K562 (cell line): ENCODE results near the gene PCDHB2. TPM values are rescaled to one million over a fixed set of nuclear protein-coding genes. Genes with fewer than 3 reads are reported as not detected.

Experiments
- ATAC-seq: fragments of 200-7000 bp; cut with Tn5 transposase; 3 replicates; pipeline ENCODE4 v1.9.1; 2020; ENCODE audit warnings: moderate library complexity
- Bru-seq: library from RNA; stranded (reverse); fragments of 400-500 nt; gene quantifications from one replicate; lab custom pipeline; 2021; lab: Mats Ljungman, UMichigan
- BruChase-seq, 2 experiments: library from RNA; stranded (reverse); fragments of 400-500 nt; gene quantifications; one replicate each; lab custom pipeline; 2021; lab: Mats Ljungman, UMichigan
- BruUV-seq: library from RNA; stranded (reverse); fragments of 400-500 nt; replicated peaks from 2 replicates; lab custom pipeline; 2021; lab: Mats Ljungman, UMichigan
- CTCF ChIA-PET: fragments of 300-600 bp; formaldehyde crosslinking; extraction: SDS; loops from one replicate; lab custom pipeline; 2021; ENCODE audit warnings: low intra/inter-chr PET ratio; lab: Yijun Ruan, JAX
- POLR2A ChIA-PET: fragments of 300-600, 350-650 bp; sonication (Branson Sonifier 250); formaldehyde crosslinking; extraction: SDS; loops from one replicate; lab custom pipeline; 2021; ENCODE audit warnings: antibody characterized with exemption, inconsistent platforms; lab: Yijun Ruan, JAX
- DNase-seq, 4 experiments: peaks; one replicate each; pipeline versions ENCODE4 v3.0.0 to v3.0.0-alpha.2; 2011 to 2018; ENCODE audit warnings: low spot score in 3 of 4, mixed read lengths in 3 of 4; ENCODE audit errors: extremely low read depth in 1 of 4
- FAIRE-seq: peaks from 2 replicates; lab custom pipeline; 2011; peaks lifted over from hg19 to GRCh38; lab: Jason Lieb, UNC
- H2AFZ ChIP-seq: 2 replicates; pipeline ENCODE4 v1.6.0; 2011; ENCODE audit warnings: low read depth, low read length, control low read depth, inconsistent platforms
- H3K27ac ChIP-seq: fragments of 200-600 bp; 3 replicates; pipeline ENCODE4 v1.8.0; 2011; ENCODE audit warnings: low read depth, mild to moderate bottlenecking, control low read depth, inconsistent platforms, low read length, moderate library complexity, mixed read lengths; ENCODE audit errors: extremely low read depth
- H3K27me3 ChIP-seq, 2 experiments: fragments of 300-600 bp in 1 of 2; 2 replicates in 1 of 2; 3 replicates in 1 of 2; pipeline versions ENCODE4 v1.6.0 to v1.8.0; 2011; ENCODE audit warnings: inconsistent platforms in 2 of 2, low read length in 2 of 2, mild to moderate bottlenecking in 1 of 2, mixed read lengths in 1 of 2, moderate library complexity in 1 of 2; ENCODE audit not compliant: control insufficient read depth in 2 of 2, insufficient read depth in 2 of 2
- H3K36me3 ChIP-seq: fragments of 300-600 bp; 3 replicates; pipeline ENCODE4 v1.8.0; 2011; ENCODE audit warnings: mild to moderate bottlenecking, low read length, inconsistent platforms; ENCODE audit not compliant: control insufficient read depth, insufficient read depth
- H3K4me1 ChIP-seq, 2 experiments: fragments of 200-600 bp in 1 of 2; replicated peaks in 1 of 2; 2 replicates in 1 of 2; 3 replicates in 1 of 2; pipeline versions ENCODE4 v1.5.1 to v1.8.0; 2011; ENCODE audit warnings: inconsistent platforms in 2 of 2, low read length in 2 of 2, mild to moderate bottlenecking in 1 of 2, mixed read lengths in 1 of 2, moderate library complexity in 1 of 2; ENCODE audit not compliant: control insufficient read depth in 2 of 2, insufficient read depth in 2 of 2
- H3K4me2 ChIP-seq: 2 replicates; pipeline ENCODE4 v1.6.1; 2011; ENCODE audit warnings: low read length, control low read depth, inconsistent platforms, mixed read lengths; ENCODE audit not compliant: insufficient read depth
- H3K4me3 ChIP-seq: fragments of 200-600 bp; sonication (generic), shearing (Covaris generic); 2 replicates; pipeline ENCODE4 v1.5.1; 2016; ENCODE audit warnings: control low read depth, inconsistent platforms
- H3K79me2 ChIP-seq: fragments of 200-600 bp; 3 replicates; pipeline ENCODE4 v1.8.0; 2011; ENCODE audit warnings: low read length, inconsistent platforms; ENCODE audit not compliant: control insufficient read depth, insufficient read depth
- H3K9ac ChIP-seq, 2 experiments: 2 replicates each; pipeline versions ENCODE4 v1.6.0 to v1.6.1; 2011; ENCODE audit warnings: low read depth in 2 of 2, low read length in 2 of 2, control low read depth in 1 of 2, inconsistent platforms in 1 of 2, mild to moderate bottlenecking in 1 of 2, mixed read lengths in 1 of 2; ENCODE audit not compliant: insufficient read depth in 1 of 2
- H3K9me1 ChIP-seq: one replicate; pipeline ENCODE4 v1.6.0; 2011; ENCODE audit warnings: inconsistent platforms, mild to moderate bottlenecking, low read length, moderate library complexity; ENCODE audit not compliant: control insufficient read depth, insufficient read depth
- H3K9me3 ChIP-seq: replicated peaks from 2 replicates; pipeline ENCODE4 v1.5.1; 2011; ENCODE audit warnings: low read depth, low read length, inconsistent platforms; ENCODE audit not compliant: control insufficient read depth, insufficient read depth
- H4K20me1 ChIP-seq: replicated peaks from 2 replicates; pipeline ENCODE4 v1.6.1; 2011; ENCODE audit warnings: low read length, inconsistent platforms, mixed read lengths; ENCODE audit not compliant: control insufficient read depth, insufficient read depth
- CBX3 ChIP-seq, 2 experiments: IDR thresholded peaks; 1 replicate in 1 of 2; 2 replicates in 1 of 2; pipeline ENCODE4 v1.6.1; 2012; ENCODE audit warnings: inconsistent platforms in 2 of 2, low read length in 2 of 2, borderline replicate concordance in 1 of 2, control low read depth in 1 of 2
- PHF8 ChIP-seq: fragments of 200-600 bp; sonication (generic); IDR thresholded peaks from 2 replicates; pipeline ENCODE4 v1.6.1; 2012; ENCODE audit warnings: mixed run types, mild to moderate bottlenecking, inconsistent platforms, low read length, moderate library complexity, borderline replicate concordance
- RAD21 ChIP-seq, 2 experiments: fragments of 250-450 bp in 1 of 2; fragments of 450-650 bp in 1 of 2; sonication (Bioruptor Pico) in 1 of 2; formaldehyde crosslinking in 1 of 2; IDR thresholded peaks in 1 of 2; conservative IDR thresholded peaks in 1 of 2; 2 replicates each; pipeline versions ENCODE4 v1.4.0 to v1.8.0; 2020 to 2022; ENCODE audit warnings: mild to moderate bottlenecking in 2 of 2, moderate library complexity in 1 of 2
- RBBP5 ChIP-seq: fragments of 200-600 bp; sonication (generic); IDR thresholded peaks from 2 replicates; pipeline ENCODE4 v1.6.1; 2012; ENCODE audit warnings: borderline replicate concordance, mild to moderate bottlenecking, low read length, control low read depth, inconsistent platforms; ENCODE audit not compliant: insufficient read depth, poor library complexity, severe bottlenecking
- WGBS: fragments of 100-300 bp; shearing (Covaris generic); methylation state at CpG from one replicate; pipeline ENCODE4 v1.1.6; 2016; ENCODE audit warnings: low coverage, mixed read lengths; ENCODE audit not compliant: insufficient coverage; ENCODE audit errors: missing lambda C conversion rate; 5-methylcytosine and 5-hydroxymethylcytosine counted together
- in situ Hi-C: fragments of 300-500 bp; cut with MboI; formaldehyde crosslinking; loops from 4 replicates; pipeline ENCODE4 v1.15.0; 2018; ENCODE audit warnings: inconsistent platforms, mixed read lengths
- intact Hi-C: fragments of 100-400 bp; cut with micrococcal nuclease; formaldehyde crosslinking; loops from 2 replicates; pipeline ENCODE4 v1.14.2; 2022
- long read RNA-seq, 3 experiments: library from polyadenylated mRNA in 2 of 3; library from RNA in 1 of 3; unstranded in 2 of 3; stranded (forward) in 1 of 3; transcript quantifications; one replicate each; pipeline ENCODE4 v2.0.0, GENCODE V29; 2019 to 2022
- polyA minus RNA-seq, 3 experiments: library from RNA; depleted of rRNA, polyadenylated mRNA; stranded (reverse); fragments of >200 nt; gene quantifications; 2 replicates each; pipeline ENCODE4 v1.2.3, GENCODE V29; 2011
- polyA plus RNA-seq, 8 experiments: library from polyadenylated mRNA; depleted of rRNA in 4 of 8; stranded (reverse) in 5 of 8; unstranded in 3 of 8; fragments of >200 nt; fragmentation: Nextera tagmentation in 2 of 8; fragmentation: Illumina TruSeq in 1 of 8; extraction: Ambion mirVana in 2 of 8; extraction: Trizol in 1 of 8; gene quantifications; 2 replicates each; pipeline versions ENCODE4 v1.2.1 to v1.2.3, GENCODE V29; 2011 to 2014; ENCODE audit warnings: inconsistent platforms in 1 of 8, missing spikeins in 1 of 8
- total RNA-seq, 7 experiments: library from RNA; depleted of rRNA in 6 of 7; stranded (reverse); fragments of >200 nt in 6 of 7; fragmentation: Illumina TruSeq in 2 of 7; extraction: Trizol in 2 of 7; gene quantifications; 2 replicates each; pipeline versions ENCODE4 v1.2.1 to v1.2.3, GENCODE V29; 2011 to 2021; ENCODE audit warnings: low replicate concordance in 1 of 7
- TF ChIP-seq, protein P1 (sequence below), 3 experiments: IDR thresholded peaks in 2 of 3; conservative IDR thresholded peaks in 1 of 3; 2 replicates each; pipeline ENCODE4 v1.5.1; 2011 to 2012; ENCODE audit warnings: low read length in 3 of 3, mild to moderate bottlenecking in 3 of 3, control low read depth in 2 of 3, improper control_type of control experiment in 1 of 3, inconsistent platforms in 1 of 3, low read depth in 1 of 3, mixed read lengths in 1 of 3, moderate library complexity in 1 of 3; ENCODE audit not compliant: insufficient read depth in 2 of 3

The PCDHB2 gene
- 0.23 and 0.30 TPM in 2 replicates for total RNA-seq (2011; cell fraction: chromatin; rRNA removed; ENCODE audit: low replicate concordance)
- 0.13 and 0.33 TPM in 2 replicates for total RNA-seq (2011; cell fraction: nucleolus; rRNA removed)
- not detected in 2 replicates for total RNA-seq (2011; cell fraction: nucleoplasm; rRNA removed)
- total RNA-seq (2014; rRNA removed) (0.08 TPM in 1 of 2 replicates, not detected in the other), total RNA-seq (2014; rRNA removed; fragmentation: Illumina TruSeq; extraction: Trizol) (0.15 TPM in 1 of 2 replicates, not detected in the other), total RNA-seq (2015; rRNA removed; fragmentation: Illumina TruSeq; extraction: Trizol) (0.11 and 0.22 TPM in 2 replicates), total RNA-seq (2021) (0.20 TPM in 1 of 2 replicates, not detected in the other), polyA plus RNA-seq (2011; rRNA removed) (0.10 TPM in 1 of 2 replicates, not detected in the other), polyA plus RNA-seq (2014; fragmentation: Illumina TruSeq; extraction: Trizol) (not detected in 2 replicates), polyA plus RNA-seq (2014; fragmentation: Nextera tagmentation; extraction: Ambion mirVana) (not detected), polyA plus RNA-seq (2014; rRNA removed) (not detected in 2 replicates), polyA minus RNA-seq (2011; rRNA and poly(A)+ RNA removed) (not detected in 2 replicates), Bru-seq, nascent RNA (percentile 24 among the genes with signal in this experiment), BruChase-seq, experiment 1, labeled RNA remaining after a 2-hour chase (percentile 32 among the genes with signal in this experiment), BruChase-seq, experiment 2, labeled RNA remaining after a 6-hour chase (percentile 33 among the genes with signal in this experiment)
- 0.12 TPM in 1 of 2 replicates, not detected in the other for polyA plus RNA-seq (2011; cell fraction: cytosol; rRNA removed)
- polyA plus RNA-seq (2011; cell fraction: nucleus; rRNA removed): 0.20 TPM in 1 of 2 replicates, not detected in the other
- 0.05 and 0.14 TPM in 2 replicates for polyA plus RNA-seq (2012)
- polyA minus RNA-seq (2011; cell fraction: cytosol; rRNA and poly(A)+ RNA removed): not detected in 2 replicates
- polyA minus RNA-seq (2011; cell fraction: nucleus; rRNA and poly(A)+ RNA removed): not detected in 2 replicates
- long read RNA-seq, experiment 1, full-length matches to known transcripts: 2 of 2 reads
- long read RNA-seq, experiment 1, partial matches to known transcripts: 0 of 2 reads
- long read RNA-seq, experiment 1, other reads (novel, unspliced or antisense): 0 of 2 reads
- long read RNA-seq, experiment 2: 0 reads
- long read RNA-seq, experiment 3: 0 reads

DNA sequence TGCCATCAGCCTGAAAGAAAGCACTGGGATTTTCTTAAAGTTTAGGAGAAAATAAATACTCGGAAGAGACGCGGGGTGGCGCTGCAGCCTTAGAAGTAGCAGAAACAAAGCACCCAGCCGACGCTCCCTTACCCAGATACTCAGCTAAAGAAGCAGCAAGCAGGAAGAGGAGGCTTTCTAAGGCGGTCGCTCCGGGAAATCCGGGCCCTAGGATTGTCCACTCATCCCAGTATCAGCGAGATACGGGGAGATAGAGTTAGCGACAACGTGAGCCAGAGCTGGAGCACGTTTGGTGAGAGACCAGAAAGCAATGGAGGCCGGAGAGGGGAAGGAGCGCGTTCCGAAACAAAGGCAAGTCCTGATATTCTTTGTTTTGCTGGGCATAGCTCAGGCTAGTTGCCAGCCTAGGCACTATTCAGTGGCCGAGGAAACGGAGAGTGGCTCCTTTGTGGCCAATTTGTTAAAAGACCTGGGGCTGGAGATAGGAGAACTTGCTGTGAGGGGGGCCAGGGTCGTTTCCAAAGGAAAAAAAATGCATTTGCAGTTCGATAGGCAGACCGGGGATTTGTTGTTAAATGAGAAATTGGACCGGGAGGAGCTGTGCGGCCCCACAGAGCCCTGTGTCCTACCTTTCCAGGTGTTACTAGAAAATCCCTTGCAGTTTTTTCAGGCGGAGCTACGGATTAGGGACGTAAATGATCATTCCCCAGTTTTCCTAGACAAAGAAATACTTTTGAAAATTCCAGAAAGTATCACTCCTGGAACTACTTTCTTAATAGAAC, at the start of gene PCDHB2:
PCDHB2 (plus strand) TSS at position 135 of the 782 bp plus-strand sequence; CDS start at position 311, 176 bp downstream.
- Histone ChIP-seq H3K9me1 (no peaks in the 10 kb centered on the region), H3K4me3 (peak within 1 kb of the TSS; percentile 25; the same call in 1 of the 2 replicates), H2AFZ (peak within 1 kb of the TSS; percentile 38; the same call in 1 of the 2 replicates), H3K79me2 (no peaks in the 10 kb centered on the region), H3K4me1 (no peaks in the 10 kb centered on the region), H3K27ac (no peak within 1 kb of the TSS), H4K20me1 (no peaks in the 10 kb centered on the region), H3K36me3 (no peaks in the 10 kb centered on the region), H3K4me2 (no peak within 1 kb of the TSS; the same call in 1 of the 2 replicates), H3K9me3 (no peaks in the 10 kb centered on the region), H3K27me3 (no peaks in the 10 kb centered on the region; a peak in 1 of 5 replicates), H3K9ac (no peak within 1 kb of the TSS)
- DNase-seq (peak; percentile 15 to 37 (median 20)), ATAC-seq (peak; percentile 84), FAIRE-seq (peak; percentile 6)
- intact Hi-C loops (no loop called here), in situ Hi-C loops (no loop called here)
- no TSS peak for BruUV-seq
- ChIA-PET CTCF (interaction anchor here (0.7 kb wide), 1 partner anchor 463 kb away, joined by 3 read pairs; no protein-coding TSS in a partner anchor), POLR2A (interaction anchor here (0.6 kb wide), 1 partner anchor 325 kb away, joined by 3 read pairs; no protein-coding TSS in a partner anchor)
- TF ChIP-seq, protein P1, sequence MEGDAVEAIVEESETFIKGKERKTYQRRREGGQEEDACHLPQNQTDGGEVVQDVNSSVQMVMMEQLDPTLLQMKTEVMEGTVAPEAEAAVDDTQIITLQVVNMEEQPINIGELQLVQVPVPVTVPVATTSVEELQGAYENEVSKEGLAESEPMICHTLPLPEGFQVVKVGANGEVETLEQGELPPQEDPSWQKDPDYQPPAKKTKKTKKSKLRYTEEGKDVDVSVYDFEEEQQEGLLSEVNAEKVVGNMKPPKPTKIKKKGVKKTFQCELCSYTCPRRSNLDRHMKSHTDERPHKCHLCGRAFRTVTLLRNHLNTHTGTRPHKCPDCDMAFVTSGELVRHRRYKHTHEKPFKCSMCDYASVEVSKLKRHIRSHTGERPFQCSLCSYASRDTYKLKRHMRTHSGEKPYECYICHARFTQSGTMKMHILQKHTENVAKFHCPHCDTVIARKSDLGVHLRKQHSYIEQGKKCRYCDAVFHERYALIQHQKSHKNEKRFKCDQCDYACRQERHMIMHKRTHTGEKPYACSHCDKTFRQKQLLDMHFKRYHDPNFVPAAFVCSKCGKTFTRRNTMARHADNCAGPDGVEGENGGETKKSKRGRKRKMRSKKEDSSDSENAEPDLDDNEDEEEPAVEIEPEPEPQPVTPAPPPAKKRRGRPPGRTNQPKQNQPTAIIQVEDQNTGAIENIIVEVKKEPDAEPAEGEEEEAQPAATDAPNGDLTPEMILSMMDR (IDR thresholded peaks at IDR 0.05 in 2 of 3, conservative IDR thresholded peaks at IDR 0.05 in 1 of 3; ENCODE audit: insufficient read depth in 2 of 3, low read depth in 1 of 3, low read length in 3 of 3): peak; percentile 48 to 65 (median 56)
- TF ChIP-seq RAD21 (CRISPR knock-in tag; conservative IDR thresholded peaks at IDR 0.05 in 1 of 2, IDR thresholded peaks at IDR 0.05 in 1 of 2) (peak in 1 of 2 experiments; percentile 23; a peak in 1 of 4 replicates), CBX3 (IDR thresholded peaks at IDR 0.05; ENCODE audit: borderline replicate concordance in 1 of 2, low read length in 2 of 2) (no peak), PHF8 (no peak), RBBP5 (no peak)
- under 1% methylated on average over 27 of the region's 29 CpGs for WGBS
